ENCODE data around the gene SS18L1.

- TF ChIP-seq REST (IDR thresholded peaks at IDR 0.05; ENCODE audit: low read depth) (no peak), EZH2 (IDR thresholded peaks at IDR 0.05) (no peak)
Observed at GRCh38 chr20:62168890-62169435, 25.4 kb downstream of the SS18L1 start.

Data from HCT116 (cell line).